Measurements from ENCODE around the gene C1orf232. TPM values are rescaled to one million over a fixed set of nuclear protein-coding genes. Genes with fewer than 3 reads are reported as not detected.

Gene C1orf232
- polyA plus RNA-seq, 3 donors = not detected

DNA sequence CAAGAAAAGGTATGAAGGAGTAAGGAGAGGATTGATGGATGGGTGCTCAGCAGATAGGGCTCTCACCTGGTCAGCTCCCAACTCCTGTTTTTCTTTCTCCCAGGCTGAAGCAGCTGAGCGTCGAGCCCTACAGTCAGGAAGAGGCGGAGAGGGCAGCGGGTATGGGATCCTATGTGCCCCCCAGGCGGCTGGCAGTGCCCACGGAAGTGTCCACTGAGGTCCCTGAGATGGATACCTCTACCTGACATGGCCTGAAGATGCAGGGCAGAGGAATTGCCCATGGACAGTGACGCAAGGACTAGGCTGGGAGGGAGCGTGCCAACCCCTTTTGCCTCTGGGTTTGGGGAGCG is 1.7 kb upstream of the C1orf232 start:
- Mint-ChIP-seq H3K27ac (peak overlapping the region in 6 of 7 donors; percentile 70 to 94 (median 86)), H3K4me1 (peaks cover 13% of the 10 kb centered on the region), H3K4me3 (peak overlapping the region; percentile 89 to 90), H3K9me3 (peaks cover 0 to 2% (median 0%) of the 10 kb centered on the region in 7 donors), H3K36me3 (peaks cover 0 to 3% of the 10 kb centered on the region in 2 donors), H3K27me3 (ENCODE audit: low read depth in 3 of 3) (peaks cover 5 to 8% (median 7%) of the 10 kb centered on the region in 3 donors)
- Histone ChIP-seq H3K27ac (ENCODE audit: low read depth in 1 of 2, low read length in 2 of 2) (peak overlapping the region in 1 of 2 donors; percentile 81), H3K79me2 (ENCODE audit: insufficient read depth, low read length) (peaks cover 12% of the 10 kb centered on the region), H3K36me3 (replicated peaks in 1 of 2; ENCODE audit: control insufficient read depth in 1 of 2, insufficient read depth in 2 of 2, low read length in 2 of 2) (no peaks in the 10 kb centered on the region), H3K9me3 (replicated peaks in 1 of 2; ENCODE audit: control insufficient read depth in 1 of 2, insufficient read depth in 1 of 2, low read length in 2 of 2) (no peaks in the 10 kb centered on the region), H3K9ac (ENCODE audit: insufficient read depth, low read length, poor library complexity, severe bottlenecking) (peak overlapping the region; percentile 81), H3K4me3 (replicated peaks in 1 of 3; ENCODE audit: low read depth in 2 of 3, low read length in 3 of 3) (peak overlapping the region; percentile 59 to 93 (median 68)), H3K27me3 (ENCODE audit: control insufficient read depth in 2 of 2, insufficient read depth in 2 of 2, low read length in 2 of 2) (peaks cover 0 to 2% of the 10 kb centered on the region in 2 donors), H3K4me2 (replicated peaks; ENCODE audit: extremely low read depth, low read length, poor library complexity, severe bottlenecking) (peak overlapping the region; percentile 95), H2AFZ (ENCODE audit: insufficient read depth, low read depth, low read length, poor library complexity, severe bottlenecking) (peak overlapping the region; percentile 99), H4K20me1 (ENCODE audit: insufficient read depth, low read length) (no peaks in the 10 kb centered on the region), H3K4me1 (ENCODE audit: control insufficient read depth in 1 of 2, insufficient read depth in 2 of 2, low read length in 2 of 2) (peaks cover 14 to 19% of the 10 kb centered on the region in 2 donors)
- 69% methylated on average over 8 of the region's 9 CpGs for WGBS (ENCODE audit: insufficient coverage)
- TF ChIP-seq, protein P1, sequence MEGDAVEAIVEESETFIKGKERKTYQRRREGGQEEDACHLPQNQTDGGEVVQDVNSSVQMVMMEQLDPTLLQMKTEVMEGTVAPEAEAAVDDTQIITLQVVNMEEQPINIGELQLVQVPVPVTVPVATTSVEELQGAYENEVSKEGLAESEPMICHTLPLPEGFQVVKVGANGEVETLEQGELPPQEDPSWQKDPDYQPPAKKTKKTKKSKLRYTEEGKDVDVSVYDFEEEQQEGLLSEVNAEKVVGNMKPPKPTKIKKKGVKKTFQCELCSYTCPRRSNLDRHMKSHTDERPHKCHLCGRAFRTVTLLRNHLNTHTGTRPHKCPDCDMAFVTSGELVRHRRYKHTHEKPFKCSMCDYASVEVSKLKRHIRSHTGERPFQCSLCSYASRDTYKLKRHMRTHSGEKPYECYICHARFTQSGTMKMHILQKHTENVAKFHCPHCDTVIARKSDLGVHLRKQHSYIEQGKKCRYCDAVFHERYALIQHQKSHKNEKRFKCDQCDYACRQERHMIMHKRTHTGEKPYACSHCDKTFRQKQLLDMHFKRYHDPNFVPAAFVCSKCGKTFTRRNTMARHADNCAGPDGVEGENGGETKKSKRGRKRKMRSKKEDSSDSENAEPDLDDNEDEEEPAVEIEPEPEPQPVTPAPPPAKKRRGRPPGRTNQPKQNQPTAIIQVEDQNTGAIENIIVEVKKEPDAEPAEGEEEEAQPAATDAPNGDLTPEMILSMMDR (IDR thresholded peaks at IDR 0.05) = no peak
- no peak for DNase-seq
- intact Hi-C loops (cut with micrococcal nuclease) = no loop called here

DNA sequence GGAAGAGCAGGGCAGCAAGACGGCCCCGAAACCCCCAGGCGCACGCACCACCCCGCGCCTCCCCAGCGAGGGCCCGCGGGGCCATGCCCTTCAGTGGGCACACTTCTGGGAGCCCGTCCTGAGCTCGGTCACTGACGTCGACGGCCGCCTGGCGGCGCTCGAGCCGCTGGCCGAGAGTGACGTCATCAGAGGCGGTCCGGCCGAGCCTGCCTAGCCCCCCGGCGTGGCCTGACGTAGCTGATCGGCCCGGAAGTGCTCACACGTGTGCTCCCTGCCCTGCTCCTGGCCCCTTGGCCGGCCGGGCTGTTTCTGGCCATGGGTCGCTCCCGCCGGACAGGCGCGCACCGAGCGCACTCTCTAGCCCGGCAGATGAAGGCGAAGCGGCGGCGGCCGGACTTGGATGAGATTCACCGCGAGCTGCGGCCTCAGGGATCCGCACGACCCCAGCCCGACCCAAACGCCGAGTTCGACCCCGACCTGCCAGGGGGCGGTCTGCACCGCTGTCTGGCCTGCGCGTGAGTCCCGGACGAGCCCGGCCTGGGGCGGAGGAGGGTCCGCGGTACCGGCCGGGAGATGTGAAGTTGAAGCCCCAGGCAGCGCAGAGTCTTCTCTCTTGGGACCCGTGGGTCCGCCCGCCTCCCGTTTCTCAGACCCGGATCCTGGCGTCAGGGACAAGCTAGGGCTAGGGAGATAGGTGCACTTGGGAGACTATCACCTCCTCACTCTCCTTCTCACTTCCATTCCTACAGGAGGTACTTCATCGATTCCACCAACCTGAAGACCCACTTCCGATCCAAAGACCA is 1.1 kb upstream of the C1orf232 start, which contains the start of gene ZNF593:
Gene ZNF593 (plus strand): TSS at position 240 of the 803 bp plus-strand sequence. CDS start 76 bp downstream, at position 316.
- Histone ChIP-seq H3K9ac (ENCODE audit: insufficient read depth, low read length, poor library complexity, severe bottlenecking) (peak within 1 kb of the TSS; percentile 81), H3K27me3 (ENCODE audit: control insufficient read depth in 2 of 2, insufficient read depth in 2 of 2, low read length in 2 of 2) (peaks cover 0 to 6% of the 10 kb centered on the region in 2 donors), H4K20me1 (ENCODE audit: insufficient read depth, low read length) (no peaks in the 10 kb centered on the region), H3K4me3 (replicated peaks in 1 of 3; ENCODE audit: low read depth in 2 of 3, low read length in 3 of 3) (peak within 1 kb of the TSS; percentile 59 to 93 (median 68)), H3K79me2 (ENCODE audit: insufficient read depth, low read length) (peaks cover 12% of the 10 kb centered on the region), H2AFZ (ENCODE audit: insufficient read depth, low read depth, low read length, poor library complexity, severe bottlenecking) (peak within 1 kb of the TSS; percentile 99), H3K36me3 (replicated peaks in 1 of 2; ENCODE audit: control insufficient read depth in 1 of 2, insufficient read depth in 2 of 2, low read length in 2 of 2) (no peaks in the 10 kb centered on the region), H3K9me3 (replicated peaks in 1 of 2; ENCODE audit: control insufficient read depth in 1 of 2, insufficient read depth in 1 of 2, low read length in 2 of 2) (no peaks in the 10 kb centered on the region), H3K27ac (ENCODE audit: low read depth in 1 of 2, low read length in 2 of 2) (peak within 1 kb of the TSS in 1 of 2 donors; percentile 81), H3K4me1 (ENCODE audit: control insufficient read depth in 1 of 2, insufficient read depth in 2 of 2, low read length in 2 of 2) (peaks cover 14 to 19% of the 10 kb centered on the region in 2 donors), H3K4me2 (replicated peaks; ENCODE audit: extremely low read depth, low read length, poor library complexity, severe bottlenecking) (peak within 1 kb of the TSS; percentile 95)
- TF ChIP-seq, protein P1 (IDR thresholded peaks at IDR 0.05) = peak; percentile 90
- intact Hi-C loops (cut with micrococcal nuclease) = loop anchor here (2.0 to 5.0 kb wide), 3 partner anchors 62 to 152 kb away; partner anchors contain the start of gene CEP85 (in 1 of the 2)
- under 1% methylated on average over 67 of the region's 76 CpGs for WGBS (ENCODE audit: insufficient coverage)
- H3K4me3 Mint-ChIP-seq = peak within 1 kb of the TSS; percentile 89 to 90
- DNase-seq = peak; percentile 89 to 95 (median 94)
- peaks cover 13% of the 10 kb centered on the region for H3K4me1 Mint-ChIP-seq
- H3K27me3 Mint-ChIP-seq (ENCODE audit: low read depth in 3 of 3) = peaks cover 8 to 13% (median 11%) of the 10 kb centered on the region in 3 donors
- H3K36me3 Mint-ChIP-seq = peaks cover 0 to 3% of the 10 kb centered on the region in 2 donors
- peak within 1 kb of the TSS; percentile 59 to 94 (median 88) for H3K27ac Mint-ChIP-seq
- peaks cover 0 to 2% (median 0%) of the 10 kb centered on the region in 7 donors for H3K9me3 Mint-ChIP-seq
